Loucy (cell line): Measurements from ENCODE around the gene SOHLH1.

Source experiments
- H2AFZ ChIP-seq: fragments of 200-600 bp; sonication (generic); 2 replicates; pipeline ENCODE4 v1.6.0; 2016; ENCODE audit warnings: antibody characterized with exemption, mild to moderate bottlenecking, low read length, moderate library complexity
- H3F3A ChIP-seq: fragments of 200-600 bp; 2 replicates; pipeline ENCODE4 v1.6.0; 2016; ENCODE audit warnings: antibody characterized with exemption, low read depth, mild to moderate bottlenecking
- H3K27me3 ChIP-seq: fragments of 200-600 bp; sonication (generic); 2 replicates; pipeline ENCODE4 v1.6.1; 2014; ENCODE audit warnings: low read length, mild to moderate bottlenecking; ENCODE audit not compliant: insufficient read depth, poor library complexity, severe bottlenecking
- H3K36me3 ChIP-seq: fragments of 200-600 bp; sonication (generic); 2 replicates; pipeline ENCODE4 v1.6.1; 2016; ENCODE audit warnings: low read length; ENCODE audit not compliant: insufficient read depth
- H3K4me1 ChIP-seq: fragments of 200-600 bp; sonication (generic); 2 replicates; pipeline ENCODE4 v1.5.1; 2014; ENCODE audit warnings: low read length, mild to moderate bottlenecking; ENCODE audit not compliant: insufficient read depth, poor library complexity, severe bottlenecking
- H3K4me2 ChIP-seq: fragments of 200-600 bp; sonication (generic); 2 replicates; pipeline ENCODE4 v1.6.0; 2014; ENCODE audit warnings: antibody characterized with exemption, low read length, low read depth, mild to moderate bottlenecking; ENCODE audit not compliant: poor library complexity, severe bottlenecking
- H3K4me3 ChIP-seq: fragments of 200-600 bp; sonication (generic); 2 replicates; pipeline ENCODE4 v1.5.1; 2014; ENCODE audit warnings: low read length, mild to moderate bottlenecking, mixed read lengths; ENCODE audit not compliant: poor library complexity, severe bottlenecking
- H3K79me2 ChIP-seq: fragments of 200-600 bp; sonication (generic); 2 replicates; pipeline ENCODE4 v1.6.1; 2014; ENCODE audit warnings: low read length; ENCODE audit not compliant: insufficient read depth
- H3K9ac ChIP-seq: fragments of 200-600 bp; sonication (generic); 2 replicates; pipeline ENCODE4 v1.6.0; 2014; ENCODE audit warnings: mild to moderate bottlenecking, low read depth, low read length, moderate library complexity; ENCODE audit not compliant: poor library complexity, severe bottlenecking
- H3K9me2 ChIP-seq: fragments of 200-600 bp; sonication (generic); replicated peaks from 2 replicates; pipeline ENCODE4 v1.6.1; 2016; ENCODE audit warnings: low read depth, low read length, mixed read lengths
- H3K9me3 ChIP-seq: fragments of 200-600 bp; sonication (generic); 2 replicates; pipeline ENCODE4 v1.6.1; 2014; ENCODE audit warnings: mild to moderate bottlenecking, antibody characterized with exemption, low read length, low read depth; ENCODE audit not compliant: insufficient read depth
- H4K20me1 ChIP-seq: fragments of 200-600 bp; sonication (generic); 2 replicates; pipeline ENCODE4 v1.6.0; 2014; ENCODE audit warnings: antibody characterized with exemption, low read length, mild to moderate bottlenecking; ENCODE audit not compliant: insufficient read depth, poor library complexity, severe bottlenecking
- CTCF ChIP-seq: fragments of 200-600 bp; sonication (generic); conservative IDR thresholded peaks from 2 replicates; pipeline ENCODE4 v1.5.1; 2014; ENCODE audit warnings: mild to moderate bottlenecking, antibody characterized with exemption, low read length
- EZH2phosphoT487 ChIP-seq: fragments of 200-600 bp; IDR thresholded peaks from 2 replicates; pipeline ENCODE4 v1.6.1; 2018; ENCODE audit warnings: antibody characterized with exemption, mild to moderate bottlenecking, moderate library complexity, borderline replicate concordance

Gene SOHLH1

GRCh38 chr9:135732569-135733257 is 33.4 kb upstream of the SOHLH1 start:
- H2AFZ ChIP-seq = no peak overlapping the region
- no peak overlapping the region for H3K4me2 ChIP-seq
- H3K9me3 ChIP-seq = peaks cover 9% of the 10 kb centered on the region; the same call in 1 of the 2 replicates
- H4K20me1 ChIP-seq = no peaks in the 10 kb centered on the region
- no peaks in the 10 kb centered on the region for H3K4me1 ChIP-seq
- TF ChIP-seq EZH2phosphoT487 (no peak), CTCF (no peak)
- no peak overlapping the region for H3K4me3 ChIP-seq
- H3K79me2 ChIP-seq = no peaks in the 10 kb centered on the region
- H3F3A ChIP-seq = no peaks in the 10 kb centered on the region
- H3K36me3 ChIP-seq = no peaks in the 10 kb centered on the region
- no peak overlapping the region for H3K9ac ChIP-seq
- no peaks in the 10 kb centered on the region for H3K9me2 ChIP-seq
- no peaks in the 10 kb centered on the region for H3K27me3 ChIP-seq

GRCh38 chr9:135731454-135731853 is 32.2 kb upstream of the SOHLH1 start:
- Histone ChIP-seq H3K9ac (no peak overlapping the region), H2AFZ (no peak overlapping the region), H3K4me1 (no peaks in the 10 kb centered on the region), H3K27me3 (no peaks in the 10 kb centered on the region), H3K4me2 (no peak overlapping the region), H3K79me2 (no peaks in the 10 kb centered on the region), H3K9me2 (no peaks in the 10 kb centered on the region), H4K20me1 (no peaks in the 10 kb centered on the region), H3K4me3 (no peak overlapping the region), H3F3A (no peaks in the 10 kb centered on the region), H3K36me3 (no peaks in the 10 kb centered on the region), H3K9me3 (peaks cover 9% of the 10 kb centered on the region; the same call in 1 of the 2 replicates)
- TF ChIP-seq EZH2phosphoT487 = no peak

GRCh38 chr9:135729480-135729879 is 30.2 kb upstream of the SOHLH1 start:
- Histone ChIP-seq H2AFZ (no peak overlapping the region), H3K4me3 (no peak overlapping the region), H3K9me2 (no peaks in the 10 kb centered on the region), H3K9ac (no peak overlapping the region), H3K27me3 (no peaks in the 10 kb centered on the region), H3K9me3 (peaks cover 9% of the 10 kb centered on the region; the same call in 1 of the 2 replicates), H3K4me2 (no peak overlapping the region), H3K79me2 (no peaks in the 10 kb centered on the region), H3F3A (no peaks in the 10 kb centered on the region), H3K36me3 (no peaks in the 10 kb centered on the region), H3K4me1 (no peaks in the 10 kb centered on the region), H4K20me1 (no peaks in the 10 kb centered on the region)
- TF ChIP-seq CTCF (no peak), EZH2phosphoT487 (no peak)
